Stimulated activated CD4-positive, alpha-beta T cell treated with anti-CD3 and anti-CD28 coated beads, Interleukin-15, amount 100 ng/mL, for 24 hours (primary cell): ENCODE results near the gene CCNY.
A peak's percentile ranks its signal among the peaks of the same experiment; 100 is the strongest.

Experiments used
- DNase-seq: peaks from one replicate; pipeline ENCODE4 v3.0.0-alpha.2; 2020

Gene CCNY

GRCh38 chr10:35359056-35359455 lies 22.7 kb downstream of the CCNY start:
- DNase-seq = no peak

- no peak for DNase-seq
These were observed 23.6 kb downstream of the CCNY start for GRCh38 chr10:35359873-35360272.

- no peak for DNase-seq
These were observed 26.5 kb downstream of the CCNY start for GRCh38 chr10:35362701-35363350.

- DNase-seq = no peak
These were observed 27.3 kb downstream of the CCNY start for GRCh38 chr10:35363587-35363986.

GRCh38 chr10:35364808-35365207 lies 28.5 kb downstream of the CCNY start:
- no peak for DNase-seq

- DNase-seq = no peak
These were observed 29.7 kb downstream of the CCNY start for GRCh38 chr10:35365994-35366393.

- DNase-seq = no peak
These were observed 31.0 kb downstream of the CCNY start for GRCh38 chr10:35367107-35367859.

GRCh38 chr10:35367982-35368381 lies 31.7 kb downstream of the CCNY start:
- DNase-seq = no peak

GRCh38 chr10:35368485-35369048 lies 32.3 kb downstream of the CCNY start:
- no peak for DNase-seq

GRCh38 chr10:35369049-35369611 lies 32.8 kb downstream of the CCNY start:
- DNase-seq = no peak

GRCh38 chr10:35371731-35372130 lies 35.4 kb downstream of the CCNY start:
- DNase-seq = no peak

- DNase-seq = no peak
These were observed 36.0 kb downstream of the CCNY start for GRCh38 chr10:35372329-35372728.

- no peak for DNase-seq
These were observed 38.9 kb downstream of the CCNY start for GRCh38 chr10:35375091-35375765.

- DNase-seq = no peak
These were observed 40.9 kb downstream of the CCNY start for GRCh38 chr10:35377050-35377728.

GRCh38 chr10:35378541-35379210 lies 42.4 kb downstream of the CCNY start:
- DNase-seq = peak; percentile 43

- no peak for DNase-seq
These were observed 43.2 kb downstream of the CCNY start for GRCh38 chr10:35379226-35380137.

GRCh38 chr10:35382096-35382495 lies 45.8 kb downstream of the CCNY start:
- no peak for DNase-seq

GRCh38 chr10:35384265-35384868 lies 48.1 kb downstream of the CCNY start:
- no peak for DNase-seq

GRCh38 chr10:35386594-35387174 lies 50.4 kb downstream of the CCNY start:
- DNase-seq = no peak

GRCh38 chr10:35387768-35388167 lies 51.5 kb downstream of the CCNY start:
- DNase-seq = no peak
